Measurements from ENCODE around the gene DNAJC5.

DNA sequence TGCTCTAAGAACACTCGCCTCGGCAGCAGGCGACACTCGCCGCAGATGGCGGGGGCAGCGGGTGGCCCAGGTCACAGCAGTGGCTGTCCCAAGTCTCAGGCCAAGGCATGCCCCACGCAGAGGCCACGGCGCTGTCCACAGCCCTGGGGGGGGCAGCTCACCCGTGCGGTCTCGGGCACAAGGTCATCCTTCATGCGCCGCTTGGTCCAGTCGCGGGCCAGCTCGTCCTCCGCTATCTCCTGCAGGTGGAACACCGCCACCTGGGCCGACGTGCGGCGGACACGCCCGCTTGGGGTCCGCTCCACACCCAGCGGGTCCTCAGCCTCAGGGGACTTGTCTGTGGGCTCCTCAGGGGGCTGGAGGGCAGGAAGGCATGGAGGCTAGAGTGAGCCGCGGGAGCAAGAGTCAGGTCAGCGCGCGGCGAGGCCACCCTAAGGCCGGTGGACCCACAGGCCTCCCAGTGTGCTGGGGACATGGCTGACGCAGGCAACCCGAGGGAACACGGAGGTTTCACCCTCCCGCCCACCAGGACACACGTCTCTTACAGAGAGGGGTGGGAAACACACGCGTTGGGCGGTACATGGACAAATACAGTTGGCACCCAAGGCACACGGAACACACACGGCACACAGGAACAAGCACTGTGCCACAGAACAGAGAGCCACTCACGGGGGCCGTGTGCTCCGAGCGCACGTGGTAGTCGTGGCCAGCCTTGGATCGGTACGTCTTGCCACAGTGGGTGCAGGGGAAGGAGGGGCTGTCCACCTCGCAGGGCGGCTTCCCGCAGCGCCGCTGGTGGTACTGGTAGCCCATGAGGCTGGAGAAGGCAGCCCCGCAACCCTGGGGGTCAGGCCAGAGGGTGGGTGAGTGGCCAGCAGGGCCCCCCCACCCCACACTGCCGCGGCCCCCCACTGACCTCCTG, 67.8 kb downstream of the DNAJC5 start:
- TF ChIP-seq SUZ12 (IDR thresholded peaks at IDR 0.05; ENCODE audit: extremely low read depth, insufficient read depth, insufficient read length) (no peak), YY1 (IDR thresholded peaks at IDR 0.05; ENCODE audit: insufficient read depth, insufficient read length) (no peak), ZNF274 (IDR thresholded peaks at IDR 0.05; ENCODE audit: low read depth, low read length) (no peak)
